GM19324 (cell line): Measurements from ENCODE around the gene FNDC8.
"Not testable (repeated sequence)": the region's sequence is repeated elsewhere in the genome, so short reads cannot be mapped to it uniquely, and the experiment has no call there.

Experiments
- ATAC-seq: cut with Tn5 transposase; IDR thresholded peaks from one replicate; pipeline ENCODE4 v1.9.1; 2021; ENCODE audit warnings: mild to moderate bottlenecking, moderate library complexity; ENCODE audit not compliant: unreplicated experiment, low FRiP score

FNDC8 gene

GRCh38 chr17:35121315-35121714 lies at the start of gene FNDC8:
FNDC8 (plus strand) TSS chr17:35121615; CDS start chr17:35121694, 79 bp downstream.
- ATAC-seq, result no peak

GRCh38 chr17:35073183-35073790 lies 48.1 kb upstream of the FNDC8 start:
- no peak for ATAC-seq

DNA sequence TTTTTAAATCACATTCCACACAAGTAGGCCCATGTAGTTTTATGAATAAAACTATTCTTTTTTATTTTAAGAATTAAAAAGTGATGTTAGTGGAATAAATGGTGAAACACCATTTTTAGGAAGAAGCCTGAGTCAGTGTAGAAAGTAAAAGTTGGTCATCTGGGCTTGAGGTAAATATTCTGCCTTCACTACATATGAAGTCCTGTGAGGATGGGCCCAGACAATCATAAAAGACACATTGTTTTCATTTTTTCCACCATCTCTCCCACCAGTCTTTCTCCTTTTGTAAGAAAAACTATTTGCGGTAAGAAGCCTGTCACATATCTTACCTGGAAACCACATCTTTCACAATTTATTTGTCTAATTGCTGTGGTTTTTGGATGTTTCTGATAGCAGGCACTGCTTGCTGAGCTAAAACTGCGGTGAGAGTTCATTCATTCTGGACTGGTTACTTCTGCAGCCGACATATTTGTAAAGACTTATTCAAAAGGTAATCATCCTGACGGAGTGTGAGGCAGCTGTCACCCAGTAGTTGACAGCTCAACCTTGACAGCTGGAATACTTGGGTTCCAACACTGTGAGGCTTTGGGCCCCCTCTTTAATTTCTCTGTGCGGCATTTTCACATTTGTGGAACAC lies 47.3 kb upstream of the FNDC8 start:
- ATAC-seq, result no peak

GRCh38 chr17:35074711-35075707 lies 46.4 kb upstream of the FNDC8 start:
- no peak for ATAC-seq

DNA sequence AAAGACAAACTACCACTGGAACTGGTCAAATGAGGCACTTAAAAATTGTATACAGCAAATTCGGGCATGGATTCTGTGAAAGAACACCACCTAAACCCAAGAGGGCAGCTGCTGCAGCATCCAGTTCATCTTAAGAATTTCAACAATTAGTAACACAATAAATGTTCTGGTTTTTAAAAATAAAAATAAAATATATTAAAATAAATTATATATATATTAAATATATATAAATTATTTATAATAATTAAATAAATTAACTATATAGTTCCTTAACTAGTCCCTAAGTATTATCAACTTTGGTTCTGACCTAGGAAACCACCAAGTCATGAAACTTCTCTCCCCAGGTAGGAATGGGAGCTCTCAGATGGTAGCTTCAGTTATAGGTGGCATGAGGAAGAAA lies 44.5 kb upstream of the FNDC8 start:
- no peak for ATAC-seq

GRCh38 chr17:35079547-35080423 lies 41.6 kb upstream of the FNDC8 start:
- ATAC-seq, result no peak

- ATAC-seq, result no peak
These were observed 40.9 kb upstream of the FNDC8 start for GRCh38 chr17:35080536-35080935.

GRCh38 chr17:35081638-35082037 lies 39.8 kb upstream of the FNDC8 start:
- ATAC-seq, result no peak

DNA sequence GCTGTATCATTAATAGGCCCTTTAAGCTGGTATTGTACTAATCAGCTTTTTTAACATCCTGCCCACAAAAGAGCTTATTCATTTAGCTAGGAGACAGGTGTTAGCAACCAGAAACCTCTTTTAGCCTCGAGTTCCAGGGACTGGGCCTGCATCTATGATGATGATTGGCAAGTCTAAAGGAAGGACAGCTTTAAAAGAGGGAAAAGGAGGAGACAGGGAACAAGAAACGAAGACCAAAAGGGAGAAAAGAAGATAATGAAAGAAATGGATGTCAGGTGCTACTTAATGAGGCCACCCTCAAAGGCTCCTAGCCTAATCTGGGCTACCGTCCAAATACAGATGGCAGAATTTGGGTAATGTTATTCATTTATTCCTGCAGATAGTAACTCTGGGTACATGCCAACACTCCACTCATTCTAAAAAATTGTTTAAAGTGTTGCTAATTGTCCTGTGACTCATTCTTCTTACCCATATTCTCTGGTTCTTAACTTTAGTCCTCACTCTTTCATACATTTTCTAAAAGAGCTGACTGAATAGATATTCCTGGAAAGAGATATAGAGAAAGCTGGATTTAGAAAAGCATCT lies 39.2 kb upstream of the FNDC8 start:
- ATAC-seq, result no peak

DNA sequence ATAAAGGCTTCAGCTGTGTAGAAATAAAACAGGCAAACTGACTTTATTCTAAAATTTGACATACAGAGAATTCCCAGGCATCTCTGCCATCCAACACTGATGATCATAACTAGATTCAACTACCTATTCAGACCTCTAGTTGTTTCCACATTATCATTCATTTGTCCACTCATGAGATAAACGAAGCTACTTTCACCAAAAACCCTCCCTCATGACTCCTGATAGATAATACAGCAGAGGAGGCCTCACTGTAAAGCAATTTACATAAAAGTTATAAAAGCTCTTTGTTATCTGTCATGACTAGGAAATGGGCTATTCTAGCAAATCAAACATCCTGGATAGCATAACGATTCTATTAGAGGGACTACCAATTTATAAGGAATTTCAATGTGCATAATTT lies 38.3 kb upstream of the FNDC8 start:
- ATAC-seq, result no peak

GRCh38 chr17:35084987-35085386 lies 36.4 kb upstream of the FNDC8 start:
- ATAC-seq, result no peak

- no peak for ATAC-seq
These were observed 35.3 kb upstream of the FNDC8 start for GRCh38 chr17:35086164-35086563.

DNA sequence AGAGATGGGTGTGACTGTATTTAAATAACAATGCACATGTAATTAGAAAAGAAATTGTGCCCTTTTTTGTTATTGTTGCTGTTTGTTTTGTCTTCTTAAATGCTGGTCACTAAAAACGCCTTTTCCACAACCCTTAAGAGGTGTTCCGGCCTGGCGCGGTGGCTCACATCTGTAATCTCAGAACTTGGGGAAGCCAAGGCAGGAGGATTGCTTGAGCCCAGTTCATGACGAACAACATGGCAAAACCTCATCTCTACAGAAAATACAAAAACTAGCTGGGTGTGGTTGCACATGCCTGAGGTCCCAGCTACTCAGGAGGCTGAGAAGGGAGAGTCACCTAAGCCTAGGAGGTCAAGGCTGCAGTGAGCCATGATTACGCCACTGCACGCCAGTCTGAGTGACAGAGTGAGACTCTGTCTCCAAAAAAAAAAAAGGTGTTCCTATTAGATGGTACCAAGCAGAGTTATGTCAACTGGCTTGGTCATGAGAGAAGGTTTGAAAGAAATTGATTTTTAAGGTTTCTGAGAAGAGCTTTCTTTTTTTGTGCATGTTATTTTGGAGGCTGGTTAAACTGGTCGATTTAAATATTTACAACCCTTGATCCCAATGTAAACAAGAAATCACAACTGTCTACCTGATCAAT lies 34.4 kb upstream of the FNDC8 start:
- no peak for ATAC-seq

DNA sequence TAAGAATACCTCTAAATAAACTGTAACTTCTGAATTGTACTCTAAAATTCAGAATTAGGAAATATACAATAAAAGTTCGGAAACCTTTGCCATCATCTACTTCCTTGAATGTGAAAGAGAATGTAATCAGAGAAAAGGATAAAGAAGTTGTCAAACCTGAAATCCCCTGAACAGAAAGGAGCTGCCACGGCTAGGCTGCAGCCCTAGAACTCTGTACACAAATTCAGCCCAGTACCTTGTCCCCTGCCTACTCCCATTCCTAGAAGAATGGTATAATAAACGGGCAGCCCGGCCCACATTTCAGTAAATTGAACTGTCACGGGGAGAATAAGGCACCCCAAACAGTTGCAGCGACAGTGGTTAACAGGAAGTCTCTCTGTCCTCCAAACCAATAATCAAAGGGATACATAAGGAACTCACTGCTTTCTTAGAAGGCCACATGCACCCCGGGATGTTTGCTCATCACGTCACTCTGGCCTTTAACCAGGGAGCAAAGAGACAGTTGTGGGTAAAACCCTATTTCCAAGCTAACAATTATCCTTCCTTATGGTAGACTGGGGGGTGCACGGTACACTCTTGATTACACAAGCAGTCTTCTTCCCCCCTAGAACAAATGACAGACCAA lies 33.6 kb upstream of the FNDC8 start:
- no peak for ATAC-seq

DNA sequence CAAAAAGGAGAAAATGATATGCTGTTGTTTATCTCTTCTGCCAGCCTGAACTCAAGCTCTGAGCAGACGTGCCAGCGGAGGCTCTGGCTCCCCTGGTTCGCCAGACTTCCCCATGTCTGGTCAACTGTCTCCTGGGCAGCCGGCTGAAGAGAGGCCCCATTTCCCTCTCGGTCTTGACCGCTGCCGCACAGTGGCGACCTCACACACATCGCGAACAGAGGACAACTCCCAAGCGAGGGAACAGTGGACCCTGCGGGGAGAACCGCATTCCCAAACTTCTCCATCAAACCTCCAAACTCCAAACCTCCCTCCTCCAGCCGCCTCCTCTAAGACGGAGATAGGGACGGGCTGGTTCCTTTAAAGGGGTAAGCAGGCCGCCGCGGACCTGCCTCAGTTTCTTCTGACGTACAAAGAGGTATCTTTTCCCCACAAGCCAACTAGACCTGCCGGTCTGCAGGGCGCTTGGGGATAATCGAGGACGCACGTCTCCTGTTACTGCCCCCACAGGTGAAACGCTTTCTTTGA lies 33.0 kb upstream of the FNDC8 start:
- ATAC-seq, result no peak

DNA sequence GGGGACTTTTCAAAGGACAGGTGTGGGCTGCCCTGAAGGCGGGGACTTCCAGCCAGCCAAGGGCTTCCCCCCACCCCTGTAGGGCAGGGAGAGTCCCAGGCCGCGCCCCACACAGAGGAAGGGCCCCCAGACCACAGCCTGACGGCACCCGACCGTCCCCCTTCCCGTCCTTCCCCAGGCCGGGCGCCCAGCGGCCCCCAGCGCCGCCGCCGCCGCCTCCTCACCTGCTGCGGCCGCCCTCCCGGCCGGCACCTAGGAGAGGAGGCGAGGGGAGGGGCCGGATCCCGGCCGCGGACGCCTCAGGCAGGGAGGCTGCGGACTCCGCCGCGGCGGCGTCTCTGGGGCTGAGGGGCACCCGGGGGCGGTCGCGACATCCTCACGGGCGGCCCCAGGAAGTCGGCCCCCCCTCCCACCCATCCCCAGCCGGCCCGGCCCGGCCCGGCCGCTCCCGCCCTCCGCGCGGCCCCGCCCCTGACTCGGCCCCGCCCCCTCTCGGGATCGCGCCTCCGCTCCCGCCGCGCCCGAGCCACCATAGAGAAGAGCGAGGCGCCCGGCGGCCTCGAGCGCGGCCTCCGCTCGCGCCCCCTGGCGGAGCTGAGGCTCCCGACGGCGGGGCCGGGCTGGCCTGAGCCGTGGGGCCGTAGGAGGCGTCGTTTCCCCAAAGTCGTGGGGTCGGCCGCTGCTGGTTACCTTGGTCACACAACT lies 32.4 kb upstream of the FNDC8 start:
- peak; percentile 82 for ATAC-seq

DNA sequence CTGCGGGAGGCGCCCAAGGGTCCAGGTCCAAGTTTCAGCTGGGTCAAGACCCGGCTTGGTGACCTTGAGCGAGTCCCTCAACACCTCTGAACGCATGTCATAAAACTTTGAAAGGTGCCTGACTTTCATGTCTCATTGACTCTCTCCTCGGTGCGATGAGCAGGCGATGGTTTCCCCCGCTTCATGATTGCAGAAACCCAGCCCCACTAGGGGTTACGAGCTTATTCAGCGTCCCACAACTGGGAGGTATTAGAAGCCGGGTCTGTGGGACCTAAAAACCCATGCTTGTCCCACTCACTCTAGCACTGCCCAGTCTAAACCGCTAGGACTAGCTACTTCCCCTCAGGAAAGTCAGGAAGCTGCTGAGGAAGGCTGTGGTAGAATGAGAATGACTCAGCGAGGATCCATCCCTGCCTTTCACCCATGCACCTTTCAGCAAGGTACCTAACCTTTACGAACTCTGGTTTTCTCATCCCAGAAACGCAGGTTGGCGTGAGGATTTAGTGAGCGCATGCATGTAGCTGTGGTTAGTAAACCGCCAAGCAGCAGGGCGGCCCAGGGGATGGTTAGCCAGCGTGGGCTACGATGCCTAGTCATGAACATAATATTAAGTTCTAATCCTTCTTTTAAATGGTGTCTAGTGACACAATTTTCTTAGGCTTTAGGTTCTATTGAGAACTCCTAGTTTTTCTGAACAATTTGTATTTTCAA lies 31.7 kb upstream of the FNDC8 start:
- ATAC-seq, result peak; percentile 6

GRCh38 chr17:35090707-35091106 lies 30.7 kb upstream of the FNDC8 start:
- not testable (repeated sequence) for ATAC-seq
